ENCODE results near the gene PSMG2.

- TF ChIP-seq ARID2 (IDR thresholded peaks at IDR 0.05) (no peak), CREB3 (tag; conservative IDR thresholded peaks at IDR 0.05; ENCODE audit: low read depth) (no peak), FOXP1 (CRISPR knock-in tag; IDR thresholded peaks at IDR 0.05) (no peak), BCLAF1 (IDR thresholded peaks at IDR 0.05; ENCODE audit: borderline replicate concordance in 1 of 2, control insufficient read depth in 1 of 2, low read depth in 2 of 2, low read length in 1 of 2) (no peak)
Observed at GRCh38 chr18:12711446-12711845, 8.6 kb downstream of the PSMG2 start.

Measured in K562 (cell line).